Memory B cell (primary cell): ENCODE measurements around the gene HTATSF1.

Experiments
- ATAC-seq: fragments of 150-1000 bp; cut with Tn5 transposase; 2 replicates; pipeline ENCODE4 v1.10.0; 2021; ENCODE audit warnings: low read depth, mild to moderate bottlenecking, moderate library complexity
- DNase-seq, 2 donors: peaks; one replicate each; pipeline ENCODE4 v3.0.0; 2022; ENCODE audit warnings: low spot score in 2 of 2
- H3K27ac Mint-ChIP-seq: one replicate; pipeline ENCODE4 v1.8.0; 2022; ENCODE audit warnings: mild to moderate bottlenecking, moderate library complexity, mixed read lengths
- H3K27me3 Mint-ChIP-seq: one replicate; pipeline ENCODE4 v1.8.0; 2022; ENCODE audit warnings: mixed read lengths
- H3K36me3 Mint-ChIP-seq: one replicate; pipeline ENCODE4 v1.8.0; 2022; ENCODE audit warnings: mild to moderate bottlenecking, mixed read lengths
- H3K4me1 Mint-ChIP-seq: one replicate; pipeline ENCODE4 v1.8.0; 2022; ENCODE audit warnings: mixed read lengths
- H3K4me3 Mint-ChIP-seq: one replicate; pipeline ENCODE4 v1.8.0; 2022; ENCODE audit warnings: mild to moderate bottlenecking, moderate library complexity, mixed read lengths
- H3K9me3 Mint-ChIP-seq: one replicate; pipeline ENCODE4 v1.8.0; 2022; ENCODE audit warnings: mixed read lengths

Gene HTATSF1

GRCh38 chrX:136531951-136532350 is 34.6 kb downstream of the HTATSF1 start, which contains the start of gene VGLL1:
Gene VGLL1, plus strand, starts transcription at chrX:136532215. Its CDS starts 3,806 bp downstream, at chrX:136536021.
- DNase-seq, result no peak
- Mint-ChIP-seq H3K27ac (no peak within 1 kb of the TSS), H3K36me3 (peaks cover 1% of the 10 kb centered on the region), H3K9me3 (no peaks in the 10 kb centered on the region), H3K4me3 (no peak within 1 kb of the TSS), H3K27me3 (peaks cover 11% of the 10 kb centered on the region), H3K4me1 (no peaks in the 10 kb centered on the region)
- no peak for ATAC-seq

- H3K4me1 Mint-ChIP-seq, result no peaks in the 10 kb centered on the region
- DNase-seq (no peak), ATAC-seq (no peak)
- no peak overlapping the region for H3K27ac Mint-ChIP-seq
- H3K9me3 Mint-ChIP-seq, result no peaks in the 10 kb centered on the region
- peaks cover 1% of the 10 kb centered on the region for H3K27me3 Mint-ChIP-seq
- H3K4me3 Mint-ChIP-seq, result no peak overlapping the region
- H3K36me3 Mint-ChIP-seq, result no peaks in the 10 kb centered on the region
Measured at GRCh38 chrX:136534131-136534530, 36.7 kb downstream of the HTATSF1 start.

- Mint-ChIP-seq H3K9me3 (no peaks in the 10 kb centered on the region), H3K36me3 (no peaks in the 10 kb centered on the region), H3K27me3 (peaks cover 7% of the 10 kb centered on the region), H3K4me1 (no peaks in the 10 kb centered on the region), H3K27ac (no peak overlapping the region), H3K4me3 (no peak overlapping the region)
- ATAC-seq, result no peak
- DNase-seq, result no peak
Measured at GRCh38 chrX:136538811-136539210, 41.4 kb downstream of the HTATSF1 start.

GRCh38 chrX:136540226-136540625 is 42.8 kb downstream of the HTATSF1 start:
- Mint-ChIP-seq H3K27me3 (peaks cover 7% of the 10 kb centered on the region), H3K4me3 (no peak overlapping the region), H3K4me1 (no peaks in the 10 kb centered on the region), H3K27ac (no peak overlapping the region), H3K36me3 (no peaks in the 10 kb centered on the region), H3K9me3 (no peaks in the 10 kb centered on the region)
- DNase-seq, result no peak
- no peak for ATAC-seq

GRCh38 chrX:136541294-136541693 is 43.9 kb downstream of the HTATSF1 start:
- ATAC-seq (no peak), DNase-seq (no peak)
- H3K4me1 Mint-ChIP-seq, result no peaks in the 10 kb centered on the region
- no peaks in the 10 kb centered on the region for H3K9me3 Mint-ChIP-seq
- no peaks in the 10 kb centered on the region for H3K36me3 Mint-ChIP-seq
- no peak overlapping the region for H3K4me3 Mint-ChIP-seq
- peaks cover 7% of the 10 kb centered on the region for H3K27me3 Mint-ChIP-seq
- H3K27ac Mint-ChIP-seq, result no peak overlapping the region

- ATAC-seq, result no peak
- H3K4me3 Mint-ChIP-seq, result no peak overlapping the region
- no peaks in the 10 kb centered on the region for H3K36me3 Mint-ChIP-seq
- no peak for DNase-seq
- H3K9me3 Mint-ChIP-seq, result no peaks in the 10 kb centered on the region
- H3K27ac Mint-ChIP-seq, result no peak overlapping the region
- no peaks in the 10 kb centered on the region for H3K4me1 Mint-ChIP-seq
- peaks cover 7% of the 10 kb centered on the region for H3K27me3 Mint-ChIP-seq
Measured at GRCh38 chrX:136542281-136542680, 44.9 kb downstream of the HTATSF1 start.

- no peak for DNase-seq
- Mint-ChIP-seq H3K4me3 (no peak overlapping the region), H3K9me3 (no peaks in the 10 kb centered on the region), H3K27ac (no peak overlapping the region), H3K4me1 (no peaks in the 10 kb centered on the region), H3K27me3 (no peaks in the 10 kb centered on the region), H3K36me3 (no peaks in the 10 kb centered on the region)
- no peak for ATAC-seq
Measured at GRCh38 chrX:136546371-136546781, 49.0 kb downstream of the HTATSF1 start.

GRCh38 chrX:136549226-136549625 is 51.8 kb downstream of the HTATSF1 start:
- Mint-ChIP-seq H3K9me3 (no peaks in the 10 kb centered on the region), H3K27ac (no peak overlapping the region), H3K36me3 (no peaks in the 10 kb centered on the region), H3K4me3 (no peak overlapping the region), H3K4me1 (no peaks in the 10 kb centered on the region), H3K27me3 (no peaks in the 10 kb centered on the region)
- DNase-seq (no peak), ATAC-seq (no peak)

- no peak for ATAC-seq
- H3K9me3 Mint-ChIP-seq, result no peaks in the 10 kb centered on the region
- no peak overlapping the region for H3K27ac Mint-ChIP-seq
- H3K4me1 Mint-ChIP-seq, result no peaks in the 10 kb centered on the region
- H3K27me3 Mint-ChIP-seq, result no peaks in the 10 kb centered on the region
- H3K4me3 Mint-ChIP-seq, result no peak overlapping the region
- DNase-seq, result no peak
- H3K36me3 Mint-ChIP-seq, result no peaks in the 10 kb centered on the region
Measured at GRCh38 chrX:136551410-136551809, 54.0 kb downstream of the HTATSF1 start.

- no peak for DNase-seq
- Mint-ChIP-seq H3K36me3 (no peaks in the 10 kb centered on the region), H3K27me3 (no peaks in the 10 kb centered on the region), H3K27ac (no peak overlapping the region), H3K4me3 (no peak overlapping the region), H3K4me1 (no peaks in the 10 kb centered on the region), H3K9me3 (no peaks in the 10 kb centered on the region)
- ATAC-seq, result no peak
Measured at GRCh38 chrX:136555694-136556093, 58.3 kb downstream of the HTATSF1 start.
